ENCODE data around the gene SP3.

Gene SP3

DNA sequence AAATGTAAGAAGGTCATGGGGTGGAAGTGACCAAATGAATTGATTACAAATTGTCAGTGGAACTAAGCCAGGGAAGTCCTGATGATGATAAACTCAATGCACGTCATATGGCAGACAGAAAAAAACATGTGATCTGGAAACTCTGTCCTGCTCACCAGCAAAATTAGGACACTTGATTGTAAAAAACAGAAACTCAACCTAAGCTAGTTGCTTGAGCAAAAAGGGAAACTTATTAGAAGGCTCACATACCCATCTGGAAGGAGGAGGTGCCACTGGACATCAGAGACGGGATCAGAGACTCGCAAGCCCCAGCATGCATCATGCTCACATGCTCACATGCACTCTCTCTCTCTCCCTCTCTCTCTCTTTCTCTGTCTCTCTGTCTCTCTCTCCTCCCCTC is 96.8 kb downstream of the SP3 start:
- no peak for DNase-seq (ENCODE audit: extremely low read depth, low read depth)
- TF ChIP-seq, protein P1, sequence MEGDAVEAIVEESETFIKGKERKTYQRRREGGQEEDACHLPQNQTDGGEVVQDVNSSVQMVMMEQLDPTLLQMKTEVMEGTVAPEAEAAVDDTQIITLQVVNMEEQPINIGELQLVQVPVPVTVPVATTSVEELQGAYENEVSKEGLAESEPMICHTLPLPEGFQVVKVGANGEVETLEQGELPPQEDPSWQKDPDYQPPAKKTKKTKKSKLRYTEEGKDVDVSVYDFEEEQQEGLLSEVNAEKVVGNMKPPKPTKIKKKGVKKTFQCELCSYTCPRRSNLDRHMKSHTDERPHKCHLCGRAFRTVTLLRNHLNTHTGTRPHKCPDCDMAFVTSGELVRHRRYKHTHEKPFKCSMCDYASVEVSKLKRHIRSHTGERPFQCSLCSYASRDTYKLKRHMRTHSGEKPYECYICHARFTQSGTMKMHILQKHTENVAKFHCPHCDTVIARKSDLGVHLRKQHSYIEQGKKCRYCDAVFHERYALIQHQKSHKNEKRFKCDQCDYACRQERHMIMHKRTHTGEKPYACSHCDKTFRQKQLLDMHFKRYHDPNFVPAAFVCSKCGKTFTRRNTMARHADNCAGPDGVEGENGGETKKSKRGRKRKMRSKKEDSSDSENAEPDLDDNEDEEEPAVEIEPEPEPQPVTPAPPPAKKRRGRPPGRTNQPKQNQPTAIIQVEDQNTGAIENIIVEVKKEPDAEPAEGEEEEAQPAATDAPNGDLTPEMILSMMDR (IDR thresholded peaks at IDR 0.05; ENCODE audit: low read depth, low read length, missing control alignments) = no peak
- no peak overlapping the region for H3K4me3 ChIP-seq (replicated peaks; ENCODE audit: low read depth, low read length)

DNA sequence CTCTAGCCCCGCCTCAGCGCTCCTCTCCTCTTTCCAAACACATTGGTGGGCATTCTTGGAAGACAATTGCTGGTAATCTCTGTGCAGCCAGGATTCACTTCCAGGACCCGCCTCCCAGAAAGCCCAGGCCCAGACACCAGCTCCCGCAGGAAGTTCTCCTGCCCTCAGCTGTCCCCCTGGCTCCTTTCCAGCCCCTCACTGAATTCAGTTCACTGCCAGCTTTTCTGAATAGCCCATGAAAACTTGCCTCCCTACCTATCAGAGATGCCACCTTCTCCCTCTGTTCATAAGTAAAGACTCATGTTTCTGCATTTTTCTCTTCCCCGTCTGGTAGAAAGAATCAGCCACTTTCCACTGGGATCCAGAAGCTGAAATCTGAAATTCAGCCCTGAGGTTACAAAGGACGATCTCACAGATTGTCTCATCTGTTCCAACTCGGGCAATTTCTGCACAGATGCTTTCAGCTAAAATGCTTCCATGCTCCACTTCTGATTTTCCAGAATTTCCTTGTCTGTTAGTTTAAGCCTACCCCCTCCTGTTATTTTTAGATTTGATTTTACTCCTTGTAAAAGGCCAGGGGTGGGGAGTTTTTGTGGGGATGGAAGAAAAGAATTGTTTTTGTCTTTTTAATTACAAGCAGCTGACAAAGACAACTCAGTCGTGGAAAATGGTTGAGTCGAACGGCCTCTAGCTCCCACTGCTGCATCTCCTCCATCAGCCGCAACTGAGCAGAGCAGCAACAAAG is 98.1 kb downstream of the SP3 start:
- DNase-seq (ENCODE audit: extremely low read depth, low read depth) = peak; percentile 21
- TF ChIP-seq, protein P1 (IDR thresholded peaks at IDR 0.05; ENCODE audit: low read depth, low read length, missing control alignments) = no peak
- H3K4me3 ChIP-seq (replicated peaks; ENCODE audit: low read depth, low read length) = no peak overlapping the region

DNA sequence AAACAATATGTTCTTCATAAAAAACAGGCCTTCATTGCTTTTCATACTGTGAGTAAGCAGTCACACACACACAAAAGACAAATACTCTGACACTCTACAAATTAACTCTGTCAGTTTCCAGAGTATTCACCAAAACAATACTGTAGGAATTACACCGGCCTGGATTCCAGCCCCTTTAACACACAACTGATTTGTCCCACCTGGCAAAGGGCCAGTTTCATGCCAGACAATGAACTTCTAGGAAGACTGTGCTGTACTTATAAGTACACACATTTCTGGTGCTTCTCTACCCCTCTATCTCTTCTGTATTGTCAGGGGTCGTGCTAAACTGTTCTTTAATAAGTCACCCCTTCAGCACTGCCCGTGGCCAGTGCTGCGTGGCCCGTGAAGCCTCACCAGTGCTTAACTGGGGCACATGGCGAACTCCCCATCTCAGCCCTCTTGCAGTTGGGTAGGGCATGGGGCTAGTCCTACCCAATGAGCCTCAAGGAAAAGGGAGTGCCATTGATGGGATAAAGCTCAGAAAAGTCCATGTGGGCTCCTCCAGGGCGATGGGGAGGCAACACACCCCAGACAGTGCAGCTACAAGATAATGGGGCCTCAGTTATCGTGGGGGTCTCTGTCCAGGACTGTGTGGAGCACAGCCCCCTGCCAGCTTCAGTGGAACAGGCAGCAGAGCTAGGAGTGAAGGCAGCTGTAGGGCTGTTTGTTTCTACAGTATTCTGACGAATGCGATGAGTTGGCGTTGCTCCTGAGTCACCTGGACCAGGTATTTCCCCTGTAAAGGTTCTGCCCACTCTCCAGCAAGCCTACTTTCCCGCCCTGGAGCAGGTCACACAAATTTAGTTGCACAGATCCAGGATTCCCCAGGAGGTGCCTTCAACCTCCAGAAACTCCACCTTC is 99.0 kb downstream of the SP3 start:
- no peak for DNase-seq (ENCODE audit: extremely low read depth, low read depth)
- no peak overlapping the region for H3K4me3 ChIP-seq (replicated peaks; ENCODE audit: low read depth, low read length)
- TF ChIP-seq, protein P1 (IDR thresholded peaks at IDR 0.05; ENCODE audit: low read depth, low read length, missing control alignments) = no peak

DNA sequence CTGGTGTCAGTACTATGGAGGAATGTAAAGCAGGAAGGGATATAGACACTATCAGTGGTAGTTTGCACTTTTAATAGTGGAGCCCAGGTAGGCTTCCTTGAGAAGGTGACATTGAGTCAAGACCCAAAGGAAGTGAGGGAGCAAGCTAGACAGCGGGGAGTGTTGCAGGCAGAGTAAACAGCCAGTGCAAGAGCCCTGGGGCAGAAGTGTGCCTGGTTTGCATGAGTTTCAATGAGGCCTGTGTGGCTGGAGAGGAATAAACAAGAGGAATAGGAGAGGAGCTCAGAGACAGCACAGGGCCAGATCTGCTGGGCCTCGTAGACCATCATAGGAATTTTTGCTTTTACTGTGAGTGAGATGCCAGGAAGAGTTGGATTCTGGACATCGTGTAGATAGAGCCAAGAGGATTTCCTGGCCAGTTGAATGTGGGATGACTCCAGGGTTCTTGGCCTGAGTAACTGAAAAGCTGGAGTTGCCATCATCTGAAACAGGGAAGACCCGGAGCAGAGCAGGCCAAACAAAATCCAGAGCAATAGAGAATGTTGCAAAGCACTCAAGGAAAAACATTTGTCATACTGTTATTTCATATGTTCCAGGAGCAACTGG is 102.5 kb downstream of the SP3 start:
- TF ChIP-seq, protein P1 (IDR thresholded peaks at IDR 0.05; ENCODE audit: low read depth, low read length, missing control alignments) = no peak
- no peak overlapping the region for H3K4me3 ChIP-seq (replicated peaks; ENCODE audit: low read depth, low read length)
- DNase-seq (ENCODE audit: extremely low read depth, low read depth) = no peak

DNA sequence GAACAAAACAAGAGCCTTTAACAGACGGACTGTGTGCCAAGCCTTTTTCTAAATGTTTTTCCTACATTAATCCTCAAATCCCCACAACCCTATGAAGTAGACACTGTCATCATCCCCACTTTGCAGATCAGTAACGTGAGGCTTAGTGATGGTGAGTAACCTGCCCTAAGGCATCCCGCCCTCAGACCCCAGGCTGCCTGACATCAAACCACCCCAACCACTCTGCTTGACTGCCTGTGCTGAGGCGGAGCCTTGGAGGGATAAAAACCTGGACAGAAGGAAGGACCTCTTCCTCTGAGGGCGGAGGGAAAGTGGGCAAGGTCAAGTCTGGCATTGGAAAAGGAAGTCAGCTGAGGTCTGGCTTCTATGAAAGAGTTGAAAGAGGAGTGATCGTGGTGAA is 104.6 kb downstream of the SP3 start:
- TF ChIP-seq, protein P1 (IDR thresholded peaks at IDR 0.05; ENCODE audit: low read depth, low read length, missing control alignments) = no peak
- H3K4me3 ChIP-seq (replicated peaks; ENCODE audit: low read depth, low read length) = no peak overlapping the region
- DNase-seq (ENCODE audit: extremely low read depth, low read depth) = no peak

DNA sequence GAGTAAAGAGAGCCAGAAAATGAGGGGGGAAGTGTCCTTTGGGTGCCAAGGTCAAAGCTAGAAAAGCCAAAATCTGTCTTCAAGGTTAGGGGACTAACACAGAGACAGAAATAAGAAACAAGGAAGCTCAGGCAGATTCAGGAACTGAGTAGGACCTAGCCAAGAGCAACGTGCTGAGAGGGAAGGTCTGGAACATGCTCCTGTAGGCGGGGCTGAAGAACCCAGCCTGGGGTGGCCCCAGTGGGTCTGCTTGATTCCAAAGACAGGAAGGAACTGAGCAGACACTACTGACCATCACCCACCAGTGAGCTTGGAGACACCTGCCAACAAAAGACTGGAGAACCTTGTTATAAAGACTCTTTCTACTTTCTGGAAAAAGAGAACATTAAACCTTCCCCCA is 105.1 kb downstream of the SP3 start:
- H3K4me3 ChIP-seq (replicated peaks; ENCODE audit: low read depth, low read length) = no peak overlapping the region
- DNase-seq (ENCODE audit: extremely low read depth, low read depth) = no peak
- TF ChIP-seq, protein P1 (IDR thresholded peaks at IDR 0.05; ENCODE audit: low read depth, low read length, missing control alignments) = no peak

All from HFF-Myc (cell line).